Measurements from ENCODE around the gene PHKA2. TPM values are rescaled to one million over a fixed set of nuclear protein-coding genes. Genes with fewer than 3 reads are reported as not detected.

PHKA2 gene
- total RNA-seq, 1 experiment from 2014 or later: 24.6 TPM

DNA sequence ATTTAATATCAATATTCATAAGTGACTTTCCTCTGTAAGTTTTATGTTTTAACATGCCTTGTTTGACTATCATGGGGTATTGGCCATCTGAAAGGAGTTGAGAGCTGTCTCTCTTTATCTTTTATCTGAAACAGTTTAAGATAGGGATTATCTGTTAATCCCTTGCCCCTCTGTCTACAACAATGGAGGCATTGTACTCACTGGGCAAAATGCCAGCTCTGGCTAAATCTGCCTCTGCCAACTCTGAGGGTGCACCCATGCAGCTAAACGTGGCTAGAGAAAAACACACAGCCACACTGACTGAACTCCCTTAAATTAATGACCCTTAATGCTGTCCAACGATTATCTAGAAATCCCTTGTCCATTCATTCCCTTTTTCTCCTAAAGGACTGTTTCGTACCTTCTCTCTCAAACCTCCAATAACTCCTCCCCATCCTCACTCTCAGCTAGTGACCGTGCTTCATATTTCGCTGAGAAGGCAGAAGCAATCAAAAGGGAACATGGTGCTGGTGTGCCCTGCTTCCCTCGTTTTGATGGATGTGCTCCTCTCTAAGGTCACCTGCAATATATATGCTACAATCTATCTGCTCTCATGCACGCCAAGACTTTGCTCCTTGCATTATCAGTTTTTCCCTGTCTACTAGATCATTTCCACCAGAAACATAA lies 10.3 kb downstream of the PHKA2 start:
- ATAC-seq: no peak
- CTCF ChIA-PET: no interaction called here

DNA sequence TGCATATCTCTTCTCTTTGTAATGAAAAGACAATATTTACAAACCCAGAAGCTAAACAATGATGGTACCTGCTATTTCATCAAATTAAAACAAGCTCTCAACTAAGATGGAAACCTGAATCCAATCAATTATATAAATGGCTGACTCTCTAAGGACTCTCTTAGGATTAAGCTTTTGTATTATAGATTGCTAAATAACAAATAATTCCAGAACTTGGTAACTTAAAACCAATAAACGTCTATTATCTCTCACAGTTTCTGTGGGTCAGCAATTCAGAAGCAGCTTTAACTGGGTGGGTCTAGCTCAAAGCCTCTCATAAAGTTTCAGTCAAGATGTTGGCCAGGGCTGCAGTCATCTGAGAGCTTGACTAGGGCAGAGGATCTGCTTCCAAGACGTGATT lies 12.4 kb downstream of the PHKA2 start:
- BruUV-seq (replicated peaks): no TSS peak
- DNase-seq (no peak), ATAC-seq (no peak)
- Histone ChIP-seq H3K9ac (ENCODE audit: low read length) (no peak overlapping the region), H3K9me2 (replicated peaks; ENCODE audit: low read length) (no peaks in the 10 kb centered on the region), H3K4me2 (ENCODE audit: low read length) (no peak overlapping the region), H2AFZ (ENCODE audit: low read length) (no peak overlapping the region), H3K27me3 (ENCODE audit: low read length) (no peaks in the 10 kb centered on the region), H4K20me1 (ENCODE audit: low read length) (no peaks in the 10 kb centered on the region), H3F3A (ENCODE audit: low read length, unreplicated experiment) (no peaks in the 10 kb centered on the region), H3K36me3 (ENCODE audit: low read depth, low read length) (0 out of 2 replicates have a peak, but pooled peaks cover 4% of the 10 kb centered on the region), H3K4me1 (ENCODE audit: insufficient read depth, low read length) (no peaks in the 10 kb centered on the region), H3K9me3 (ENCODE audit: low read length) (no peaks in the 10 kb centered on the region), H3K79me2 (ENCODE audit: low read length) (peaks cover 27% of the 10 kb centered on the region; the same call in 1 of the 2 replicates), H3K27ac (ENCODE audit: low read length) (no peak overlapping the region), H3K4me3 (ENCODE audit: low read length) (no peak overlapping the region)
- POLR2A ChIA-PET (ENCODE audit: unreplicated experiment): no interaction called here
- intact Hi-C loops (cut with micrococcal nuclease): no loop called here
- TF ChIP-seq, protein P1, sequence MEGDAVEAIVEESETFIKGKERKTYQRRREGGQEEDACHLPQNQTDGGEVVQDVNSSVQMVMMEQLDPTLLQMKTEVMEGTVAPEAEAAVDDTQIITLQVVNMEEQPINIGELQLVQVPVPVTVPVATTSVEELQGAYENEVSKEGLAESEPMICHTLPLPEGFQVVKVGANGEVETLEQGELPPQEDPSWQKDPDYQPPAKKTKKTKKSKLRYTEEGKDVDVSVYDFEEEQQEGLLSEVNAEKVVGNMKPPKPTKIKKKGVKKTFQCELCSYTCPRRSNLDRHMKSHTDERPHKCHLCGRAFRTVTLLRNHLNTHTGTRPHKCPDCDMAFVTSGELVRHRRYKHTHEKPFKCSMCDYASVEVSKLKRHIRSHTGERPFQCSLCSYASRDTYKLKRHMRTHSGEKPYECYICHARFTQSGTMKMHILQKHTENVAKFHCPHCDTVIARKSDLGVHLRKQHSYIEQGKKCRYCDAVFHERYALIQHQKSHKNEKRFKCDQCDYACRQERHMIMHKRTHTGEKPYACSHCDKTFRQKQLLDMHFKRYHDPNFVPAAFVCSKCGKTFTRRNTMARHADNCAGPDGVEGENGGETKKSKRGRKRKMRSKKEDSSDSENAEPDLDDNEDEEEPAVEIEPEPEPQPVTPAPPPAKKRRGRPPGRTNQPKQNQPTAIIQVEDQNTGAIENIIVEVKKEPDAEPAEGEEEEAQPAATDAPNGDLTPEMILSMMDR (conservative IDR thresholded peaks at IDR 0.05; ENCODE audit: low read depth, low read length): no peak
- TF ChIP-seq EZH2 (IDR thresholded peaks at IDR 0.05; ENCODE audit: low read length, unreplicated experiment) (no peak), EZH2phosphoT487 (IDR thresholded peaks at IDR 0.05; ENCODE audit: borderline replicate concordance, low read length) (no peak)
- CTCF ChIA-PET: no interaction called here

More for the DNA sequence above, 10.3 kb downstream of the PHKA2 start:
- Histone ChIP-seq H4K20me1 (ENCODE audit: low read length) (no peaks in the 10 kb centered on the region), H3K4me1 (ENCODE audit: insufficient read depth, low read length) (no peaks in the 10 kb centered on the region), H3K4me3 (ENCODE audit: low read length) (no peak overlapping the region), H3K9ac (ENCODE audit: low read length) (no peak overlapping the region), H3K27ac (ENCODE audit: low read length) (no peak overlapping the region), H2AFZ (ENCODE audit: low read length) (no peak overlapping the region), H3K79me2 (ENCODE audit: low read length) (peaks cover 43% of the 10 kb centered on the region), H3K9me3 (ENCODE audit: low read length) (no peaks in the 10 kb centered on the region), H3K36me3 (ENCODE audit: low read depth, low read length) (0 out of 2 replicates have a peak, but pooled peaks cover 4% of the 10 kb centered on the region), H3K4me2 (ENCODE audit: low read length) (no peak overlapping the region), H3K9me2 (replicated peaks; ENCODE audit: low read length) (no peaks in the 10 kb centered on the region), H3K27me3 (ENCODE audit: low read length) (no peaks in the 10 kb centered on the region), H3F3A (ENCODE audit: low read length, unreplicated experiment) (no peaks in the 10 kb centered on the region)
- POLR2A ChIA-PET (ENCODE audit: unreplicated experiment): no interaction called here
- peak; percentile 16 for DNase-seq
- no peak for TF ChIP-seq EZH2 (IDR thresholded peaks at IDR 0.05; ENCODE audit: low read length, unreplicated experiment)
- TF ChIP-seq EZH2phosphoT487 (IDR thresholded peaks at IDR 0.05; ENCODE audit: borderline replicate concordance, low read length): no peak
- TF ChIP-seq, protein P1 (conservative IDR thresholded peaks at IDR 0.05; ENCODE audit: low read depth, low read length): no peak
- intact Hi-C loops (cut with micrococcal nuclease): no loop called here
- no TSS peak for BruUV-seq (replicated peaks)

DNA sequence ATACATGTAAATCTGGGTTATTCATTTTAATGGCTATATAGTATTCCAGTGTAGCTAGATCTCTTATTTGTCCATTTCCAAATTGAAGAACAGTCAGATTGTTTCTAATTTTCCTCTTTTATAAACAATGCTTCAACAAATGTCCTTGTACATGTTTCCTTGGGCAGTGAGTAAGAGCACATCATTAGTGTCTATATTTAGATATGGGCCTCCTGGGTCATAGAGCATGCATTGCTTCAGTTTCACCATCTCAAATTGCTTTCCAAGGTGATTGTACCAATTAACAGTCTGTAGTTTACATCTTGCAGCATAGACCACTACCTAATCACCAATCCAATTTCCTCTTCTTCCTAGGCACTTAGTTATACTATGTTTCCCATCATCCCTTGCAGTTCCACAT lies 13.4 kb downstream of the PHKA2 start:
- no peaks in the 10 kb centered on the region for H3K9me3 ChIP-seq (ENCODE audit: low read length)
- intact Hi-C loops (cut with micrococcal nuclease): no loop called here
- no peak for ATAC-seq
- H4K20me1 ChIP-seq (ENCODE audit: low read length): no peaks in the 10 kb centered on the region
- H3K9me2 ChIP-seq (replicated peaks; ENCODE audit: low read length): no peaks in the 10 kb centered on the region
- DNase-seq: no peak
- H3K36me3 ChIP-seq (ENCODE audit: low read depth, low read length): 0 out of 2 replicates have a peak, but pooled peaks cover 4% of the 10 kb centered on the region
- H3F3A ChIP-seq (ENCODE audit: low read length, unreplicated experiment): no peaks in the 10 kb centered on the region
- no peak overlapping the region for H3K4me2 ChIP-seq (ENCODE audit: low read length)
- TF ChIP-seq EZH2phosphoT487 (IDR thresholded peaks at IDR 0.05; ENCODE audit: borderline replicate concordance, low read length) (no peak), EZH2 (IDR thresholded peaks at IDR 0.05; ENCODE audit: low read length, unreplicated experiment) (no peak)
- TF ChIP-seq, protein P1 (conservative IDR thresholded peaks at IDR 0.05; ENCODE audit: low read depth, low read length): no peak
- H3K4me3 ChIP-seq (ENCODE audit: low read length): no peak overlapping the region
- CTCF ChIA-PET: no interaction called here
- no peak overlapping the region for H3K9ac ChIP-seq (ENCODE audit: low read length)
- peaks cover 24% of the 10 kb centered on the region; the same call in 1 of the 2 replicates for H3K79me2 ChIP-seq (ENCODE audit: low read length)
- no peaks in the 10 kb centered on the region for H3K4me1 ChIP-seq (ENCODE audit: insufficient read depth, low read length)
- POLR2A ChIA-PET (ENCODE audit: unreplicated experiment): no interaction called here
- H3K27me3 ChIP-seq (ENCODE audit: low read length): no peaks in the 10 kb centered on the region
- H3K27ac ChIP-seq (ENCODE audit: low read length): no peak overlapping the region
- H2AFZ ChIP-seq (ENCODE audit: low read length): no peak overlapping the region
- BruUV-seq (replicated peaks): no TSS peak

Measured in PC-3 (cell line).